ENCODE data around the gene HIPK3.

Gene HIPK3

DNA sequence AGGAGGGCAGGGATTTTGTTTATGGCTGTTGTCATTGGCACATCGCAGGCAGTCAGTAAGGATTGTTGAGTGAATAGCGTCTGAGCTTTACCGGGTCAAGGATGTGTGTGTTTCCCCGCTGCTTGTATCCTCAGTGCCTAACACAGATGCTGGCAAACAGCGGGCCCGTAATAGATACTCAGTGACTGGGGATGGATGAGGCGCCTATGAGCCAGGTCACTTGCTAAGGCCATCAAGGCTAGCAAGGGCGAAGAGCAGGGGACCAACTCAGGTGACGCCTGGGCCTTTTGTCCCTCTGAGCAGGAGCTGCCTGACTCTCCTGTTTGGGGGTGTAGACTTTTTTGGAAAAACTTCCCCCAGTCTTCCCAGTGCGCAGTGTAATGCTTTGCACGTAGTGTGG is 118.1 kb downstream of the HIPK3 start:
- H3K27me3 Mint-ChIP-seq, result peaks cover 52 to 63% of the 10 kb centered on the region in 2 donors
- H3K4me3 Mint-ChIP-seq, result peak overlapping the region; percentile 32 to 62
- ATAC-seq (replicated peaks) (no peak), DNase-seq (no peak)
- H3K4me1 Mint-ChIP-seq, result peaks cover 3 to 8% of the 10 kb centered on the region in 2 donors
- H3K36me3 Mint-ChIP-seq, result no peaks in the 10 kb centered on the region
- no peaks in the 10 kb centered on the region for H3K9me3 Mint-ChIP-seq
- H3K27ac Mint-ChIP-seq, result no peak overlapping the region

DNA sequence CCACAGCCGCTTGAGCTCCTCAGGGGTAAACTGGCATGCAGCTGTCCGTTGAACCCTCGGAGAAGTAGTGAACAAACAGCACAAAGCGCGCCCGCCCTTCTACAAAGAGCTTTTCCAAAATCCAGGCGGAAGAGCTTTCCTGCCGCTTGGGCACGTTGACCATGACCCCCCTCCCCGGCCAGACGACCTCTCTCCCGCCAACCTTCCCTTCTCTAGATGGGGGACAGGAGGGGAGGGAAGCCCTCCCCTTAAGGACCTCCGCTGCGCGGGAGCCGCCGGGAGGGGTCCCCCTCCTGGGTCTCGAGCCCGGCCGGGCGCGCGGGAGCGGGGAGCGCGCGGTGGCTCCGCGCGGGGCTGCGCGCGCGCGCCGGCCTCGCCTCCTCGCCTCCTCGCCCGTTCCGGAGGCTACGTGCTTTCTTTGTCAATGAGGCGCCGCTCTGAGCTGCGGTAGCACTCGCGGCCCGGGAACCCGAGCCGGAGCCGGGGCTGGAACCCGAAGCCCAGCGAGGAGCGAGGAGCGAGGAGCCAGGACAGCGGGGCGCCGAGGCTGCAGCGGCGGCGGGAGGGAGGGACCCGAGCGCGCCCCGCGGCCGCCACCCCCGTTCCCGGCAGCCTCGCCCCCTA is 118.6 kb downstream of the HIPK3 start, which contains the start of gene KIAA1549L:
Gene KIAA1549L, plus strand, starts transcription at position 421 of the 624 bp plus-strand sequence.
- Mint-ChIP-seq H3K4me1 (peaks cover 3 to 8% of the 10 kb centered on the region in 2 donors), H3K4me3 (peak within 1 kb of the TSS; percentile 55 to 62), H3K36me3 (no peaks in the 10 kb centered on the region), H3K9me3 (no peaks in the 10 kb centered on the region), H3K27me3 (peaks cover 51 to 59% of the 10 kb centered on the region in 2 donors), H3K27ac (no peak within 1 kb of the TSS)
- DNase-seq (no peak), ATAC-seq (replicated peaks) (peak; percentile 10 to 22)

GRCh38 chr11:33376331-33377310 is 119.4 kb downstream of the HIPK3 start:
- H3K36me3 Mint-ChIP-seq, result no peaks in the 10 kb centered on the region
- DNase-seq (no peak), ATAC-seq (replicated peaks) (peak; percentile 44 to 49)
- H3K4me1 Mint-ChIP-seq, result peaks cover 3 to 8% of the 10 kb centered on the region in 2 donors
- H3K27me3 Mint-ChIP-seq, result peaks cover 48 to 51% of the 10 kb centered on the region in 2 donors
- no peaks in the 10 kb centered on the region for H3K9me3 Mint-ChIP-seq
- no peak overlapping the region for H3K27ac Mint-ChIP-seq
- peak overlapping the region in 1 of 2 donors; percentile 44 for H3K4me3 Mint-ChIP-seq

DNA sequence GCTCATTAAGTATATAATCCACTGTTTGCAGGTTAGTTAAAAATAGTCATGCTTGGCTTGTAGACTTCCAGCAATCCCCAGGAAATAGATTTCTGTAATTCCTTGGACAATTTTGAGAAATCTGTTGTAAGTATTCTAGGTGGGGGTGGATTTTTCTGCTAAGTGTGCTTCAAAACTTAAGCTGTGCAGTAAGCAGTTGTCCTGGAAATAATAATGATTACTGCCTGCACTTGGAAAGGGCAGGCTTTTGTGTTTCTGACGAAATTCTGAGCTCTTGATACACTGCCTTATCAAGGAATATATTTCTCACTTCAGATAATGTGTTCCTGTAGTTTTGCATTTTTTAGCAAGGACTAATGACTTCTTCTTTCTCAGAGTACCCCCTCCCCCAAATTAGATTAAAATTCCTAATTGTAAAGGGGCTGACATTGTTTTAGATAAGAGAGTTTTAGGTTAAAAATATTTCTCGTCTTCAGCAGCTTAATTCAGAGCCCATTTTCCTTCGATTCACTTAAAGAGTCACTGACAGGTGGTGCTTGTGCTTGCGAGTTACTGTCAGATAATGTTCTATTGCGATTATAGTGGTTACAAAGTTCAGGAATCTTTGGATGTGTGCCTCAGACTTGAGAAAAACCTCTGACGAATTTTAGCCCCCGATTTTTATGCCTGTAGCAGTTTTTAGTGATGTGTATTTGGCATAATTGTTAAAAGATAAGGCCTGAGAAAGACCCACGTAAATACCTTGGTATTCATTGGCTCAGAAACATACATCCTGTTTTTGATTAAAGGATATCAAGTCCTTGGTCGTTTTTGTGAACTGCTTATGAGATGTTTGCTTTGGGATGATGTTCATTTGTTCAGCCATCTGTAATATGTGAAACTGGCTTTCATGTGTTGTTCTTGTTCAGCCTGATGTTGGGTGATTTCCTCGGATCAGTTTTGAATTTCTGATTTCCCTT is 120.5 kb downstream of the HIPK3 start:
- peaks cover 44 to 47% of the 10 kb centered on the region in 2 donors for H3K27me3 Mint-ChIP-seq
- peaks cover 3 to 8% of the 10 kb centered on the region in 2 donors for H3K4me1 Mint-ChIP-seq

DNA sequence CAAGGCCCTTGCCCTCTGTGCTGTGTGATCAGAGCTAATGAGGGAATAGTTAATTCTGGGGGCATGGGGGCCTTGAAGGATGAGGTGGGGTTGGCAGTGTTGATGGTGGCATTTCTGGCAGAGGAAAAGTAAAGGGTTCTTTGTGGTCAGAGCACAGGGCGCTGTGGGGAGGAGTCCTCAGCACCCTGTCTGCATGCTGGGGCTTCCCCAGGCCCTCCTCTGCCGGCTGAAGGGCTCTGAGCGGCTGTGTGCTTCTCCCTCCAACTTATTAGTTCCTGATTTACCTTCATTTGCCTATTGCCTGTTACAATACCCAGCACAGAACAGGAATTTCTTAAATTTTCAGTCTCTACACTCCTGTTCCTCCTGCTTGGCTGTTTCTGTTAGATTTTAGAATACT is 122.8 kb downstream of the HIPK3 start:
- no peak overlapping the region for H3K27ac Mint-ChIP-seq
- H3K36me3 Mint-ChIP-seq, result no peaks in the 10 kb centered on the region
- no peak overlapping the region for H3K4me3 Mint-ChIP-seq
- DNase-seq (peak; percentile 50), ATAC-seq (replicated peaks) (peak; percentile 74 to 84)
- peaks cover 21 to 28% of the 10 kb centered on the region in 2 donors for H3K27me3 Mint-ChIP-seq
- peaks cover 3 to 8% of the 10 kb centered on the region in 2 donors for H3K4me1 Mint-ChIP-seq
- no peaks in the 10 kb centered on the region for H3K9me3 Mint-ChIP-seq

More for the DNA sequence above, 120.5 kb downstream of the HIPK3 start:
- no peaks in the 10 kb centered on the region for H3K36me3 Mint-ChIP-seq
- H3K9me3 Mint-ChIP-seq, result no peaks in the 10 kb centered on the region
- DNase-seq (no peak), ATAC-seq (replicated peaks) (no peak)
- H3K27ac Mint-ChIP-seq, result no peak overlapping the region
- H3K4me3 Mint-ChIP-seq, result no peak overlapping the region

GRCh38 chr11:33383075-33383919 is 126.1 kb downstream of the HIPK3 start:
- ATAC-seq (replicated peaks), result peak; percentile 59 to 69
- H3K4me1 Mint-ChIP-seq, result peaks cover 10% of the 10 kb centered on the region in 2 donors
- H3K9me3 Mint-ChIP-seq, result no peaks in the 10 kb centered on the region
- no peak for DNase-seq
- no peaks in the 10 kb centered on the region for H3K36me3 Mint-ChIP-seq
- no peak overlapping the region for H3K27ac Mint-ChIP-seq
- peaks cover 7 to 14% of the 10 kb centered on the region in 2 donors for H3K27me3 Mint-ChIP-seq
- no peak overlapping the region for H3K4me3 Mint-ChIP-seq

DNA sequence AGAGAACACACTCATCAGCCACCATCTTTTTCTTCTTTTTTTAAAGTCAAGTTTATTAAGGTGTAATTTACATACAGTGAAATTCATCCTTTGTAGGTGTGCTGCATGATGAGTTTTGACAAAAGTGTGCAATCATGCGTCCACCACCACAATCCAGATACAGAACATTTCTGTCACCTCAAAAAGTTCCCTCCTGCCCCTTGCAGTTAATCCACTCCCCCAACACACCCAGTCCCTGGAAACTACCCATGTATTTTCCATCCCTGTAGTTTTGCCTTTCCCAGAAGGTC is 126.7 kb downstream of the HIPK3 start:
- peaks cover 11 to 13% of the 10 kb centered on the region in 2 donors for H3K4me1 Mint-ChIP-seq
- H3K27ac Mint-ChIP-seq, result no peak overlapping the region
- peaks cover 1 to 8% of the 10 kb centered on the region in 2 donors for H3K27me3 Mint-ChIP-seq
- H3K4me3 Mint-ChIP-seq, result no peak overlapping the region
- H3K36me3 Mint-ChIP-seq, result no peaks in the 10 kb centered on the region
- no peak for DNase-seq
- peak; percentile 26 to 57 for ATAC-seq (replicated peaks)
- no peaks in the 10 kb centered on the region for H3K9me3 Mint-ChIP-seq

GRCh38 chr11:33384220-33384619 is 127.0 kb downstream of the HIPK3 start:
- ATAC-seq (replicated peaks) (no peak), DNase-seq (no peak)
- H3K27me3 Mint-ChIP-seq, result peaks cover 0 to 7% of the 10 kb centered on the region in 2 donors
- no peak overlapping the region for H3K4me3 Mint-ChIP-seq
- H3K9me3 Mint-ChIP-seq, result no peaks in the 10 kb centered on the region
- H3K4me1 Mint-ChIP-seq, result peaks cover 14 to 17% of the 10 kb centered on the region in 2 donors
- no peak overlapping the region for H3K27ac Mint-ChIP-seq
- no peaks in the 10 kb centered on the region for H3K36me3 Mint-ChIP-seq

GRCh38 chr11:33387581-33387980 is 130.4 kb downstream of the HIPK3 start:
- Mint-ChIP-seq H3K36me3 (no peaks in the 10 kb centered on the region), H3K4me1 (peaks cover 25 to 33% of the 10 kb centered on the region in 2 donors), H3K27me3 (no peaks in the 10 kb centered on the region), H3K4me3 (peak overlapping the region; percentile 8 to 35), H3K9me3 (no peaks in the 10 kb centered on the region), H3K27ac (peak overlapping the region; percentile 79)
- DNase-seq, result no peak
- no peak for ATAC-seq (replicated peaks)

GRCh38 chr11:33387996-33388395 is 130.8 kb downstream of the HIPK3 start:
- Mint-ChIP-seq H3K4me1 (peaks cover 25 to 33% of the 10 kb centered on the region in 2 donors), H3K9me3 (no peaks in the 10 kb centered on the region), H3K27ac (peak overlapping the region; percentile 14), H3K27me3 (no peaks in the 10 kb centered on the region), H3K36me3 (no peaks in the 10 kb centered on the region), H3K4me3 (peak overlapping the region in 1 of 2 donors; percentile 35)
- peak; percentile 60 to 70 for ATAC-seq (replicated peaks)
- peak; percentile 33 for DNase-seq

DNA sequence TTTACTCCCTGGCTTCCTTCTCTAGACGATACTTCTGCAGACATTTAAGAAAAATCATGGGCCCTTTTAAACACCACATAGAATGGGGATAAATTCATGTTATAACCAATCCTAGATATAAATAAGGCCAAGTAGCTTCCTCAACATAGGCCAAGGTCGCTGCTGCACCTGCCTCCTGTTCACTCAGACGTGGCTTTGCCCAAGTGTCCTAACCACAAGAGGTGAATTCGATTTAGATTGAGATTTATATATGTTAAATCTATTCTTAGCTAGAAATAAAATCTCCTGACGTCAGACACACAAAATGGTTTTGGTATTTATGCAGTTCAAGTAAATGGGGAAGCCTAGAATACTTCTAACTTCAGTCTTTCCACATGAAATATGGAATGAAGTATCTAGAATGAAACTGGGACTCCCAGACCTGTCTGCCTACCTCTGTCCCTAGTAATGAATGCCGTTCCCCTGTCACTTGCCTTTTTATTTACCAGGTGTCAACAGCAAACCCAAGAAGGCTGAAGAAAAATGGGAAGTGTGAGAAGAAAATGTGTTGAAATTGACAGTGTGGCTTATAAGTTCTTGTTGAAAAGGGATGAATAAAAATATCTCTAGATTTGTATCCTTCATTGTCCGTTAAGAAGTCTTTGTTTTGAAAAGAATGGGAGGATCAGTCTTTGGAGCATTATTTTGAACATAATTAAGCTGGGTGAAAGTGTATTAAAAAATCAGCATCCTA is 131.8 kb downstream of the HIPK3 start:
- H3K36me3 Mint-ChIP-seq, result no peaks in the 10 kb centered on the region
- H3K27ac Mint-ChIP-seq, result peak overlapping the region; percentile 75
- no peaks in the 10 kb centered on the region for H3K9me3 Mint-ChIP-seq
- peaks cover 24 to 33% of the 10 kb centered on the region in 2 donors for H3K4me1 Mint-ChIP-seq
- DNase-seq, result no peak
- H3K27me3 Mint-ChIP-seq, result no peaks in the 10 kb centered on the region
- H3K4me3 Mint-ChIP-seq, result peak overlapping the region; percentile 43 to 50
- peak; percentile 29 to 41 for ATAC-seq (replicated peaks)

DNA sequence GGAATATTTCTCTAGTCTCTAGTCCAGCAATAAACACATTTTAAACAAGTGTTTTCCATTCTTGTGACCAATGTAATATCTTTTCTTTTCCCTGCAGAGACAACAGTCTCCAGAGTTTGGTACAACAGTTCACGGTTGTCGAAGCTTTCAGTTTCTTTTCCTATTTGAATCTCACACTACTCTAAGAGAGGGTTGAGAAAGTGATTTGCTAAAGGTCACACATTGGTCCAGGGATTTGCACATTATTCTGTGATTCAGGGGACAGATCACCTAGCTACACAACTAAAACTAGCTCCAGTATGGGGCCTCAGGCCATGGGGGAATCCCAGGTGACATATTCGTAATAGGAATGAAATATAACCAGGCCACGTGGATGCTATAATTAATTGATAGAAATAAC is 132.5 kb downstream of the HIPK3 start:
- DNase-seq (no peak), ATAC-seq (replicated peaks) (peak; percentile 41 to 56)
- Mint-ChIP-seq H3K27ac (peak overlapping the region; percentile 75), H3K27me3 (no peaks in the 10 kb centered on the region), H3K36me3 (no peaks in the 10 kb centered on the region), H3K9me3 (no peaks in the 10 kb centered on the region), H3K4me3 (peak overlapping the region in 1 of 2 donors; percentile 2), H3K4me1 (peaks cover 22 to 33% of the 10 kb centered on the region in 2 donors)
